ENCODE results near the gene DNAJC18. TPM values are rescaled to one million over a fixed set of nuclear protein-coding genes. Genes with fewer than 3 reads are reported as not detected.
A peak's percentile ranks its signal among the peaks of the same experiment; 100 is the strongest.

Gene DNAJC18
- total RNA-seq, 1 experiment from 2014 or later, result 12.5 TPM

DNA sequence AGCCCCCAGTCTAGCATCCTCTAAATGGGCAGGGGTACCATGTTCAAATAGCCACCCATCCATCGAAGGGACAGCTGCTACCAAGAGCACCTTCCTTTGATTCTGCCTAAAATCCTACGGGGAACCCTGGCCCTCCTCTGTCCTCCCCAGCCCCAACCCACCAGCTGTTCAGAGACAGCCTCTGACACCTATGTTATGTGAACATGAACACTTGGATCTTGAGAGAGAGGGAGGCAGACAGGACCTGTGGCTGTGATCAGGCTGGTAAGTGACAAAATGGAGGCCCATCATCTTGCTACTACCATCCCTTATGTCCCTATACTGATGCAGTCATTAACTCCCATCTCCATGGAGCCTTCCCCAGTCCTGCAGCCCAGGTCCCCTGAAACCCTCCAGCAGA lies 64.4 kb downstream of the DNAJC18 start:
- no peaks in the 10 kb centered on the region for H3K9me3 Mint-ChIP-seq (ENCODE audit: unreplicated experiment)
- no peak overlapping the region for H3K4me3 Mint-ChIP-seq (ENCODE audit: unreplicated experiment)
- H3K36me3 Mint-ChIP-seq (ENCODE audit: insufficient read depth, unreplicated experiment), result peaks cover 29% of the 10 kb centered on the region
- intact Hi-C loops (cut with micrococcal nuclease; ENCODE audit: unreplicated experiment), result no loop called here
- Histone ChIP-seq H3K4me1 (no peaks in the 10 kb centered on the region), H3K9me3 (no peaks in the 10 kb centered on the region; the same call in 1 of the 2 replicates), H3K4me3 (ENCODE audit: low read depth, low read length) (no peak overlapping the region), H3K36me3 (ENCODE audit: control insufficient read depth, insufficient read depth, low read length) (no peaks in the 10 kb centered on the region; the same call in 1 of the 2 replicates), H3K27me3 (replicated peaks; ENCODE audit: control insufficient read depth, insufficient read depth, low read length) (no peaks in the 10 kb centered on the region)
- no peaks in the 10 kb centered on the region for H3K4me1 Mint-ChIP-seq (ENCODE audit: low read depth, unreplicated experiment)
- POLR2A ChIA-PET, result interaction anchor here (1.1 kb wide), 1 partner anchor 8 kb away, joined by 3 read pairs; the partner anchor contains the start of gene SLC23A1
- no peak overlapping the region for H3K27ac Mint-ChIP-seq (ENCODE audit: unreplicated experiment)
- H3K27me3 Mint-ChIP-seq (ENCODE audit: insufficient read depth, unreplicated experiment), result no peaks in the 10 kb centered on the region
- CTCF ChIA-PET, result interaction anchor here (1.5 kb wide), 1 partner anchor 33 kb away, joined by 4 read pairs; the partner anchor contains the start of gene PAIP2
- BruUV-seq (replicated peaks), result no TSS peak
- TF ChIP-seq, protein P1, sequence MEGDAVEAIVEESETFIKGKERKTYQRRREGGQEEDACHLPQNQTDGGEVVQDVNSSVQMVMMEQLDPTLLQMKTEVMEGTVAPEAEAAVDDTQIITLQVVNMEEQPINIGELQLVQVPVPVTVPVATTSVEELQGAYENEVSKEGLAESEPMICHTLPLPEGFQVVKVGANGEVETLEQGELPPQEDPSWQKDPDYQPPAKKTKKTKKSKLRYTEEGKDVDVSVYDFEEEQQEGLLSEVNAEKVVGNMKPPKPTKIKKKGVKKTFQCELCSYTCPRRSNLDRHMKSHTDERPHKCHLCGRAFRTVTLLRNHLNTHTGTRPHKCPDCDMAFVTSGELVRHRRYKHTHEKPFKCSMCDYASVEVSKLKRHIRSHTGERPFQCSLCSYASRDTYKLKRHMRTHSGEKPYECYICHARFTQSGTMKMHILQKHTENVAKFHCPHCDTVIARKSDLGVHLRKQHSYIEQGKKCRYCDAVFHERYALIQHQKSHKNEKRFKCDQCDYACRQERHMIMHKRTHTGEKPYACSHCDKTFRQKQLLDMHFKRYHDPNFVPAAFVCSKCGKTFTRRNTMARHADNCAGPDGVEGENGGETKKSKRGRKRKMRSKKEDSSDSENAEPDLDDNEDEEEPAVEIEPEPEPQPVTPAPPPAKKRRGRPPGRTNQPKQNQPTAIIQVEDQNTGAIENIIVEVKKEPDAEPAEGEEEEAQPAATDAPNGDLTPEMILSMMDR (IDR thresholded peaks at IDR 0.05; ENCODE audit: insufficient read depth in 1 of 2, low read depth in 1 of 2, low read length in 1 of 2, severe bottlenecking in 1 of 2, unreplicated experiment in 1 of 2), result no peak
- no peak for DNase-seq

DNA sequence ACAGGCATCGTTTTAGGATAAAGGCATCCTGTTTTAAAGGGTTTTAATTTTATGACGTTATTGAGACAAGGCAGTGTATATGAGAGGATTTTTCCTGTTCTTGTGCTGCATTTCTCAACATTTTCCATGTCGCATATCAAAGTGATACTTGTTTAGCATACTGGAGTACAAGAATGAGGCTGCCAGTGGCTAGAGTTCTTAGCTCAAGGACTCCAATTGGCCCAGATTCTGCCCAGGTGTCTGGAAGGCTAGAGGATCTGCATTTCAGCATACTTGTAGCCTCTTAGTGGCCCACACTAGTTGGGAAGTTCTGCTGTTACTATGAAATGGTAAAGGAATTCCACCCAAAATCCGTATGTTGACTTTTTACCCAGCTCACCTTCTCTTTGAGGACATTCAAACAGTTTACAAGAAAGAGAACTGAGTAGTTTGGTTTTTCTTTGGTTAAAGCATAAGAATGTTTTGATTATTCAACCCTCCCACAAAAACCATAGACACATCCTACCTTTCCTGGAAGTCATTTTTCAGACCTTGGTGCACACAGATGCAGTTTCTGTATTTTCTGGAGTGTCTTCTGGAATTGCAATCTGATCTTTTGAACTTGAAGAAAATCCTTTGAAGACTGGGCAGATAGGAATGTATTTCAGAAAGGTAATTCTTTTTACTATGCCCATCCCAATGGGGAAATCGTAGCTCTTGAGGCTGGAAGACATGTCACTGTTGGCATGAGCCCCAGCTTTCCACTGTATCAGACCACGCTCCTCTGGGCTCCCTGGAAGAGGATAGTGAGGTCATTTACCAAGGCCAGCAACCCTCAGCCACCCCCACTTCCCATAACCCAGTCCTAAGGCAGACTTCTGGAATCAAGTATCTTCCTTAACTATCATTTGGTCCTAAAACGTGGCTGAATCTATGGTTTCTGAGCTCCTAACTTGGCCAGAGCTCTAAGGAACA lies 67.6 kb downstream of the DNAJC18 start:
- TF ChIP-seq, protein P1 (IDR thresholded peaks at IDR 0.05; ENCODE audit: insufficient read depth in 1 of 2, low read depth in 1 of 2, low read length in 1 of 2, severe bottlenecking in 1 of 2, unreplicated experiment in 1 of 2), result no peak
- Mint-ChIP-seq H3K4me3 (ENCODE audit: unreplicated experiment) (no peak overlapping the region), H3K36me3 (ENCODE audit: insufficient read depth, unreplicated experiment) (peaks cover 34% of the 10 kb centered on the region), H3K9me3 (ENCODE audit: unreplicated experiment) (no peaks in the 10 kb centered on the region), H3K27ac (ENCODE audit: unreplicated experiment) (no peak overlapping the region), H3K4me1 (ENCODE audit: low read depth, unreplicated experiment) (no peaks in the 10 kb centered on the region), H3K27me3 (ENCODE audit: insufficient read depth, unreplicated experiment) (no peaks in the 10 kb centered on the region)
- H3K9me3 ChIP-seq, result no peaks in the 10 kb centered on the region; the same call in 1 of the 2 replicates
- intact Hi-C loops (cut with micrococcal nuclease; ENCODE audit: unreplicated experiment), result no loop called here
- no peaks in the 10 kb centered on the region for H3K27me3 ChIP-seq (replicated peaks; ENCODE audit: control insufficient read depth, insufficient read depth, low read length)
- H3K4me3 ChIP-seq (ENCODE audit: low read depth, low read length), result no peak overlapping the region
- 0 out of 2 replicates have a peak, but pooled peaks cover 1% of the 10 kb centered on the region for H3K36me3 ChIP-seq (ENCODE audit: control insufficient read depth, insufficient read depth, low read length)
- no TSS peak for BruUV-seq (replicated peaks)
- DNase-seq, result no peak
- CTCF ChIA-PET, result interaction anchor here (1.1 kb wide), 1 partner anchor 30 kb away, joined by 3 read pairs; the partner anchor contains the start of gene PAIP2
- no peaks in the 10 kb centered on the region for H3K4me1 ChIP-seq
- POLR2A ChIA-PET, result interaction anchor here (0.5 kb wide), 1 partner anchor 29 kb away, joined by 6 read pairs; no protein-coding TSS in a partner anchor

DNA sequence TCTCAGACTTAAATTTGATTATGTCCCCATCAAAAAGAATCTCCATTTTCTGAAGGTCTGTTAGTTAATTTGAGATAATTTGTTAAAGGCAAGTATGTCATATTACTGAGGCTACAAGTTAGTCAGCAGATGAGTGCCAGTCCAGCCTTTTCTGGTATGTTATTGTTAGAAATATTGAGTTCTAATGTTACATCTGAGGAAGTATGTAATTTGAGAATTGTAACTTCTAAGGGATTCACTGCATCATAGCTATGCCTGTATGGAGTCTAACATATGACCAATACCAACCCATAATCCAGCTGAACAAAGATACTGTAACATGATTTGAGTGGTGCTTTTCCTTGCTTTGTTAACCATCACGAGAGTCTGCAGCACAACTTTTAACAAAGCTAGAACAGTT lies 70.1 kb downstream of the DNAJC18 start:
- no peak overlapping the region for H3K27ac Mint-ChIP-seq (ENCODE audit: unreplicated experiment)
- H3K4me1 ChIP-seq, result no peaks in the 10 kb centered on the region
- no peak overlapping the region for H3K4me3 Mint-ChIP-seq (ENCODE audit: unreplicated experiment)
- intact Hi-C loops (cut with micrococcal nuclease; ENCODE audit: unreplicated experiment), result no loop called here
- TF ChIP-seq, protein P1 (IDR thresholded peaks at IDR 0.05; ENCODE audit: insufficient read depth in 1 of 2, low read depth in 1 of 2, low read length in 1 of 2, severe bottlenecking in 1 of 2, unreplicated experiment in 1 of 2), result no peak
- DNase-seq, result no peak
- no peaks in the 10 kb centered on the region for H3K27me3 Mint-ChIP-seq (ENCODE audit: insufficient read depth, unreplicated experiment)
- no peak overlapping the region for H3K4me3 ChIP-seq (ENCODE audit: low read depth, low read length)
- H3K9me3 ChIP-seq, result no peaks in the 10 kb centered on the region
- BruUV-seq (replicated peaks), result TSS peak; percentile 60
- ChIA-PET POLR2A (no interaction called here), CTCF (interaction anchor here (0.9 to 1.0 kb wide), 2 partner anchors 24 to 97 kb away, joined by 3 to 4 read pairs; no protein-coding TSS in a partner anchor)
- no peaks in the 10 kb centered on the region for H3K9me3 Mint-ChIP-seq (ENCODE audit: unreplicated experiment)
- H3K27me3 ChIP-seq (replicated peaks; ENCODE audit: control insufficient read depth, insufficient read depth, low read length), result no peaks in the 10 kb centered on the region
- H3K4me1 Mint-ChIP-seq (ENCODE audit: low read depth, unreplicated experiment), result no peaks in the 10 kb centered on the region
- H3K36me3 ChIP-seq (ENCODE audit: control insufficient read depth, insufficient read depth, low read length), result 0 out of 2 replicates have a peak, but pooled peaks cover 1% of the 10 kb centered on the region
- peaks cover 54% of the 10 kb centered on the region for H3K36me3 Mint-ChIP-seq (ENCODE audit: insufficient read depth, unreplicated experiment)

Data from Caco-2 (cell line).